Fibroblast of skin of scalp (primary cell): ENCODE data around the gene DENND1C.
"Not testable (repeated sequence)": the region's sequence is repeated elsewhere in the genome, so short reads cannot be mapped to it uniquely, and the experiment has no call there.

Source experiments
- DNase-seq: peaks from one replicate; pipeline ENCODE4 v3.0.0-alpha.2; 2013

The DENND1C gene

GRCh38 chr19:6509118-6509971 is 27.8 kb upstream of the DENND1C start:
- no peak for DNase-seq

DNA sequence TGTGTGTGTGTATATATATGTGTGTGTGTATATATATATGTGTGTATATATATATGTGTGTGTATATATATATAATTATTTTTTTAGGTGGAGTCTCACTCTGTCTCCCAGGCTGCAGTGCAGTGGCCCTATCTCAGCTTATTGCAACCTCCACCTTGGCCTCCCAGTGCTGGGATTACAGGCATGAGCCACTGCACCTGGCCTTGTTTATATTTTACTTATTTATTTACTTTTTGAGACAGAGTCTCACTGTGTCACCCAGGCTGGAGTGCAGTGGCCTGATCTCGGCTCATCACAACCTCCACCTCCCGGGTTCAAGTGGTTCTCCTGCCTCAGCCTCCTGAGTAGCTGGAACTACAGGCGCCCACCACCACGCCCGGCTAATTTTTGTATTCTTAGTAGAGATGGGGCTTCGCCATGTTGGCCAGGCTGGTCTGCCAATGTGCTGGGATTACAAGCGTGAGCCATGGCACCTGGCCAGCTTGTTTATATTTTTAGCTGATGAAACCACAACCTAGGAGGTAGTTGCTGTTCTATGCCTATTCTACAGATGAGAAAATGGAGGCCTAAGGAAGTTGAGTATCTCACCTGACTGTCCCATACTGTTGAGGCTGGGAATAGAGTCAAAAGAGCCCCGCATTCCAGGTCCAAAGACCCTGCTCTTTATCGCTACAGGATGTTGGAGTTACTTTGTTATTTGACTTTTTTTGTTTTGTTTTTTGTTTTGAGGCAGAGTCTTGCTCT is 26.6 kb upstream of the DENND1C start:
- not testable (repeated sequence) for DNase-seq

GRCh38 chr19:6503407-6504201 is 22.0 kb upstream of the DENND1C start:
- DNase-seq: no peak

DNA sequence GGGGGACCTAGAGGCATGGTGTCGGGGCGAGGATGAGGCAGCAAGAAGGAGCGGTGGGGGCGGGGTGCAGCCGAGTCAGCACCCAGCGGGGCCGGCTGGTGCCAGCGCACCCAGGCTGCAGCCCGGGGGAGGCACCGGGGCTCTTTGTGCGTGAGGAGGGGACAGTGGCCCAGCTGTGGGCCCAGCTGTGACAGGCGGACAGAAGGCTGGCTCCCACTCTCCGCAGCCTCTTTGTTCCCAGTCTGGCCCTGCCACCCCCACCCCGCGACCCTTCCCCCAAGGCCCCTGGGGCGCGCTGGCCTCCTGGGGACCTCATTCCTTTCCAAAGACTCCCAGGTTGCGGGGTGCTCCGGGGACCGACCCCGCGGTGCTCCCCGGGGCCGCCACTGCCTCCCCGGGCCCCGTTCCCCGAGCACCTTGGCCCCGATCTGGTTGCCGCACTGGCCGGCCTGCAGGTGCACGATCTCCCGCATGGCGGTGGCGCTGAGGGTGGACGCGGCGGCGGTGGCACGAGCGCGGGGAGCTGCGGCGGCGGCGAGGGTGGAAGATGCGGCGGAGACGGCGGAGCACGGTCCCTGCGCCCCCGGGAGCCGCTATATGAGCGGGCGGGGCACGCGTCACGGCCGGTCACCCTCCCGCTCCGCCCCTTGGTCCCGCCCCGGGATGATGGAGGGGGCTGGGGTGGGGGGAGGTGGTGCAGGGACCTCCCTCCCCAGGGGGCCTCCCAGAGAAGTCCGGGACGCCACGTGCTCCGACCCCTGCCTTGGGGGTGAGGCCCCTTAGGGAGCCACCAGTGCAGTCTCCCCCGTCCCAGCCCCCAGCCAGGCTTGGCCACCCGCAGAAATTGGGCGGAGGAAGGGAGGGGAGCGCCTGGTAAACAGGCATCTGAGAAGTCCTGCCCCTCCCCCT is 20.4 kb upstream of the DENND1C start, which contains the start of gene TUBB4A:
Gene TUBB4A (minus strand): TSS at position 570 of the 909 bp plus-strand sequence. CDS start 97 bp downstream, at position 473.
- DNase-seq: no peak

GRCh38 chr19:6500837-6501739 is 19.5 kb upstream of the DENND1C start:
- DNase-seq: no peak

GRCh38 chr19:6499052-6499790 is 17.6 kb upstream of the DENND1C start:
- no peak for DNase-seq

- no peak for DNase-seq
These were observed 16.9 kb upstream of the DENND1C start for GRCh38 chr19:6498294-6499036.

- no peak for DNase-seq
These were observed 14.4 kb upstream of the DENND1C start for GRCh38 chr19:6495947-6496346.

DNA sequence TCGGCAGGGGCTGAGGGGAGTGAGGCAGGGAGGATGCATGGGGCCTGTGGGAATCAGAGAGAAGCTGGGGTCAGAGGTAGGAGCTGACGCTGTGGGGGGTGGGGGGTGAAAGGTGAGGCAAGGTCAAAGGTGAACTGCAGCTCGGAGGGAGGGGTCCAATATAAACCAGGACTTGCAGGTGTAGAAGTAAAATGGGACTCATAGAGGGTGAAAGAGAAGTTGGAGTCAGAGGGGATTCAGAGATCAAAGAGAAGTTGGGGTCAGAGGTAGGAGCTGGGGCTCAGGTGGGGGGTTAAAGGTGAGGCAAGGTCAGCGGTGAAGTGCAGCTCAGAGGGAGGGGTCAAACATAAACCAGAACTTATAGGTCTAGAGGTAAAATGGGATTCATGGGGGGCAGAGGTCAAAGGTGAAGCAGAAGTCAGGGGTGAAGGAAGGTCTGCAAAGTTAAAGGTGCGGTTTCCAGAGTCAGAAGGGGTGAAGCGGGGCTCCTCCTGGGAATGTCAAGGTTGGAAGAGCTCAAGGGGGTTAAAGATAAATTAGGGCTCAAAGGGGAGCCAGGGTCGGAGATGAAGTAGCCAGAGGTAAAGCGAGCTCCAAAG is 12.9 kb upstream of the DENND1C start:
- no peak for DNase-seq

GRCh38 chr19:6491802-6492592 is 10.4 kb upstream of the DENND1C start:
- no peak for DNase-seq

GRCh38 chr19:6490134-6490533 is 8.5 kb upstream of the DENND1C start:
- no peak for DNase-seq

DNA sequence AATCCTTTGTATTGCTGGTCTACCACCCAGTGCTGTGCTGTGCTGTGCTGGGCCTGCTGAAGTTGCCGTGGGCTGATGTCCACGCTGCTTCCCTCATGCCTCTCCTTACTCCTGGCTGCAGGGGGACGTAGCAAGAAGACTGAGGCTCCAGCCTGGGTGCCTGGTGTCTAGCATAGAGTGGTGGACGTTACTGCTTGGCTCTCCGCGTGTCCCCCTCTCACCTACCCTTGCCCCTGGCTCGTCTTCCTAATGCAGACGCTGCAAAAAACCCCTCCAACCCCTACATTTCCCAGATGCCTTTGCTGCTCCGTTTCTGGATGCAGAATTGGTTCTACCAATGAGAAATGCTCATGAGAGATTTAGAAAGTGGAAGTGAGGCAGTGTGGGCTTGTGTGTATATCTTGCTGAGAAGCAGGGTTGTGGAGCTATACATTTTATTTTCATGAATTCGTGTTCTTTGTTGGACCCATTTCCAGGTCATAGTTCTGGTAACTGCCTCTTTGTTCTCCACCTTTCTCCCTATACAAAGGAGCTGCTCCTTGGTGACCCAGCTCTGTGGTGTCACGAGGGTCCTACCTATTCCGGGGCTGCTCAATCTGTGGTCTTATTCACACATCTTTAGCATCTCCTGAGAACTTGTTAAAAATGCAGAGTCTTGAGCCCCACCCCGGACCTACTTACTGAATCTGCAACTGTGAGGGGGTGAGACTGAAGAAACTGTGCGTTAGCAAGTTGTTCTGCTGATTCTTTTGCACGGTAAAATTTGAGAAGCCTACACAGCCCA is 7.9 kb upstream of the DENND1C start:
- DNase-seq: no peak

DNA sequence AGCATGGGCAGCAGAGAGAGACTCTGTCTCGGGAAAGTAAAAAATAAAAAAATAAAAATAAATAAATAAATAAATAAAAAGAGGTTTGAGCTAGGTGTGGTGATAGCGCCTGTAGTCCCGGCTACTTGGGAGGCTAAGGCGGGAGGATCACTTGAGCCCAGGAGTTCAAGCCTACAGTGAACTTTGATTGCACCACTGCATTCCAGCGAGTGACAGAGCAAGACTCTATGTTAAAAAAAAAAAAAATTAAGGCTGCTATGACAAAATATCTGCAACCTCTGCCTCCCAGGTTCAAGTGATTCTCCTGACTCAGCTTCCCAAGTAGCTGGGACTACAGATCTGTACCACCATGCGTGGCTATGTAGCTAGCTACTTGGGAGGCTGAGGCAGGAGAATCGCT is 3.2 kb upstream of the DENND1C start:
- no peak for DNase-seq

- no peak for DNase-seq
These were observed 2.6 kb upstream of the DENND1C start for GRCh38 chr19:6484230-6484629.

DNA sequence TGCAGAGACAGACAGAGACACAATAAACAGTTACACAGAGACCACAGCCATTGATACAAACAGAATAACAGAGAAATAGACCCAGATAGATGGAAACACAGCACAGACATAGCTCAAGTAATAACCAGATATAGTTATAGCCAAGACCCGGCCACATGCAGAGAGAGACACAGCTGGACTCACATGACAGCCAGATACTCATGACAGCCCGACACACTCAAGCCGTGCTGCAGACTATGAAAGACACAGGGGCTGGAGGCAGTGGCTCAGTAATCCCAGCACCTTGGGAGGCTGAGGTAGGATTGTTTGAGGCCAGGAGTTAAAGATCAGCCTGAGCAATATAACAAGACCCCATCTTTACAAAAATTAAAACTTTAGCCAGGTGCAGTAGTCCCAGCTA is 1.6 kb upstream of the DENND1C start:
- DNase-seq: no peak

DNA sequence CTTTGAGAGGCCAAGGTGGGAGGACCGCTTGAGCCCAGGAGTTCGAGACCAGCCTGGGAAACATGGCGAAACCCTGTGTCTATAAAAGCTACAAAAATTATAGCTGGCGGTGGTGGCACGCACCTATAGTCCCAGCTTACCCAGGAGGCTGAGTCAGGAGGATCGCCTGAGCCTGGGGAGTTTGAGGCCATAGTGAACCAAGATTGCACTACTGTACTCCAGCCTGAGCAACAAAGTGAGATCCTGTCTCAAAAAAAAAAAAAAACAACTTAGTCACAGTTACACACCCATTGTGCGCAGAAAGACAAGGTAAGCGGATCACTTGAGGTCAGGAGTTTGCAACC is 728 bp upstream of the DENND1C start:
- no peak for DNase-seq

GRCh38 chr19:6480848-6481415 is 655 bp downstream of the DENND1C start:
- no peak for DNase-seq
